ENCODE results near the gene IL19.

The IL19 gene

GRCh38 chr1:206770531-206771337 lies at the start of gene IL19:
Gene IL19 (plus strand): TSS chr1:206770773. CDS start chr1:206836663, 65,890 bp downstream.
- FAIRE-seq: no peak

GRCh38 chr1:206721454-206721853 lies 49.1 kb upstream of the IL19 start:
- FAIRE-seq: no peak

- FAIRE-seq: no peak
These were observed 47.7 kb upstream of the IL19 start for GRCh38 chr1:206722751-206723461.

GRCh38 chr1:206723462-206723804 lies 47.1 kb upstream of the IL19 start:
- FAIRE-seq: no peak

- no peak for FAIRE-seq
These were observed 46.6 kb upstream of the IL19 start for GRCh38 chr1:206723805-206724472.

- FAIRE-seq: no peak
These were observed 45.2 kb upstream of the IL19 start for GRCh38 chr1:206725109-206725963.

GRCh38 chr1:206727981-206728696 lies 42.4 kb upstream of the IL19 start:
- no peak for FAIRE-seq

GRCh38 chr1:206728697-206728987 lies 41.9 kb upstream of the IL19 start:
- FAIRE-seq: no peak

- FAIRE-seq: no peak
These were observed 41.5 kb upstream of the IL19 start for GRCh38 chr1:206729050-206729449.

GRCh38 chr1:206729507-206729906 lies 41.1 kb upstream of the IL19 start:
- no peak for FAIRE-seq

- no peak for FAIRE-seq
These were observed 38.1 kb upstream of the IL19 start for GRCh38 chr1:206732508-206732907.

GRCh38 chr1:206732992-206733391 lies 37.6 kb upstream of the IL19 start:
- FAIRE-seq: no peak

GRCh38 chr1:206734499-206735142 lies 36.0 kb upstream of the IL19 start:
- FAIRE-seq: no peak

GRCh38 chr1:206735553-206736031 lies 35.0 kb upstream of the IL19 start:
- no peak for FAIRE-seq

GRCh38 chr1:206736878-206737728 lies 33.5 kb upstream of the IL19 start:
- FAIRE-seq: no peak

- FAIRE-seq: no peak
These were observed 32.8 kb upstream of the IL19 start for GRCh38 chr1:206737729-206738201.

GRCh38 chr1:206738370-206739366 lies 31.9 kb upstream of the IL19 start:
- FAIRE-seq: no peak

GRCh38 chr1:206739411-206740076 lies 31.0 kb upstream of the IL19 start:
- no peak for FAIRE-seq

All from G401.6 (cell line).